ENCODE data around the gene PNPO.

PNPO gene

DNA sequence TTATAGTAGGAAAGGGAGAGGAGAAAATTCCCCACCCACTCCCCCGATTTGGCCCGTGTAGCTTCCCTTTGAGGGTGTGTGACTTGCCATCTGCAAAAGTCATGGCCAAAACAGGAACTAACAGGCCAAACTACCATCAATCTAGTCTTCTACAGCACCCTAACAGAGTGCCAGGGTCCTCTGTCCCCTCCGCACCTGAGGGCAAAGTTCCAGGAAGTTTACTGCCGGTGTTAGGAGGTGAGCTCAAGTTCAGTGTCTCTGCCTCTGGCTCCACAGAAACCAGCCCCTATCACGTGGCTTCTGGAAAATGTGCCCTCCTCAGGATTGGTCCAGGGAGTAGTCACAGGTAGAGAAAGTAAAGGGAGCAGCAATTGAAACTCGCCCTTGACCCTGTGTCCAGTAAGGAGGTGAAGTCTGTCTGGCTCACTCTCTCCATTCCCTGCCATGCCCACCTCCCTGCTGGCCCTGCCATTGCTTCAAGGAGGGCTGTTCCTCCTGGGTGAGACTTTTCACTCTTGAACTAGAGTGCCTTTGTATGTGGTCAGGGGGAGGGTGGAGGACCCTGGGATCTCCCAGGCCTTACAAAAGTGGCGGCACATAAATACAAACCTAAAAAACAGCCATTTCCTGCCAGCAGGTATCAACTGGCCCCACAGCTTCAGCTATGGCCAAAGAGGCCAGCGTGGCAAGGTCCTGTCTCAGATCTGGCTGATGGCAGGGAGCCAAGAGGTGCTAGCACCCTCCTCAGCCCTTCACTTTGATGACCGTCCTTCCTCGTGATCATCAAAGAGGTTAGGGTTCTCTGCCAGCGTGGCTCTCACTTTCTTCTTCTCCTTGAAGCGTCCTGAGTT, 11.0 kb downstream of the PNPO start:
- DNase-seq: no peak

DNA sequence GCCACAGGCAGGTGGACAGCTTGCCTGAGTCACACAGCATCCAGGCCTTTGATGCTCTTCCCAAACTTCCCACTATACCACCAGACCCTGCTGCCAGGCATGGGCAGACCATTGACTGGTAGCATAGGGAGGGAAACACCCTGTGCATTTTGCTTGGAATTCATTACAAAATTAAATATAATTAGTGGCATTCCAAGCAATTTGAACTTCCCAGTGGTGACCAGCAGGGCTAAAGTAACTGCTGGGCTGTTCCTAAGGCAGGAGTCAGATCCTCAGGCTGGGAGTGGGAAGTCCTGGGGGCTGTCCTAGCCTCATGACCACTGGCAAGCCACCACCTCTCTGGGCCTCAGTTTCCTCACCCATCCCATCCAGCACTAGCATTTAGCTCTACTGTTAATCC, 12.5 kb downstream of the PNPO start:
- no peak for DNase-seq

DNA sequence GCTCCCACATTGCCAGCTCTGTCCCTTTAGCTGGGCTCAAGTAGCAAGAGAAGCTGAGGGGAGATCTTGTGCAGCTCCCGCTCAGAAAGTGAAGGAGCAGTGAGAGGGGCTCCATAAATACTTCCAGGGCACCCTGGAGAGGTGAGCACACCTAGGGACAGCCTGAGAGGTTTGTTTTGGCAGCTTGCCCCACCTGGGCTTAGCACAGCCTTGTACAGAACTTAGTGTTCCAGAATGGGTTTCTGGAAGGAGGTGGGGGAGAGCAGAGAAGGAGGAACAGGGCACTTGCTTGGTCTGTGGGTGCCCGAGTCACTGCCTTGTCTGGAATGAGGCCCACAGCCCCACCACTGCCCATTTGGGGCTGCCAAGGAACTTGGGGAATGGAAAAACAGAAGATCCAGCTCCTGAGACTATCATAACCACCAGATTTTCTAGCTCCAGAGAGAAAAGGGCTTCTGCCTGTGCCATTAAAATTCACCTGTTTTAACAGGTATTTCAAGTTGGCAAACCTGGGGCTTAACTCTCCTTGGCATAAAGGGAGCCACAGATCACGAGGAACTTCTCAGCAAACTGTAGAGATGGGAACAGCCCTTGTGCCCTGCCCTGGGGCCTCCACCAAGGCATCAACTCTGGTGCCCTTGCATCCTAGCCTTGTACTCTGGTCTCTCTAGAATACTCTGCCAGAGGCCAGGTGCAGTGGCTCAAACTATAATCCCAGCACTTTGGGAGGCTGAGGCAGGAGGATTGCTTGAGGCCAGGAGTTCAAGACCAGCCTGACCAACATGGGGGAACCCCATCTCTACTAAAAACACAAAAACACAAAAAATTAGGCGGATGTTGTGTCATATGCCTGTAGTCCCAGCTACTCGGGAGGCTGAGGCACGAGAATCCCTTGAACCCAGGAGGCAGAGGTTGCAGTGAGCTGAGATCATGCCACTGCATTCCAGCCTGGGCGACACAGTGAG, 14.4 kb downstream of the PNPO start:
- no peak for DNase-seq

DNA sequence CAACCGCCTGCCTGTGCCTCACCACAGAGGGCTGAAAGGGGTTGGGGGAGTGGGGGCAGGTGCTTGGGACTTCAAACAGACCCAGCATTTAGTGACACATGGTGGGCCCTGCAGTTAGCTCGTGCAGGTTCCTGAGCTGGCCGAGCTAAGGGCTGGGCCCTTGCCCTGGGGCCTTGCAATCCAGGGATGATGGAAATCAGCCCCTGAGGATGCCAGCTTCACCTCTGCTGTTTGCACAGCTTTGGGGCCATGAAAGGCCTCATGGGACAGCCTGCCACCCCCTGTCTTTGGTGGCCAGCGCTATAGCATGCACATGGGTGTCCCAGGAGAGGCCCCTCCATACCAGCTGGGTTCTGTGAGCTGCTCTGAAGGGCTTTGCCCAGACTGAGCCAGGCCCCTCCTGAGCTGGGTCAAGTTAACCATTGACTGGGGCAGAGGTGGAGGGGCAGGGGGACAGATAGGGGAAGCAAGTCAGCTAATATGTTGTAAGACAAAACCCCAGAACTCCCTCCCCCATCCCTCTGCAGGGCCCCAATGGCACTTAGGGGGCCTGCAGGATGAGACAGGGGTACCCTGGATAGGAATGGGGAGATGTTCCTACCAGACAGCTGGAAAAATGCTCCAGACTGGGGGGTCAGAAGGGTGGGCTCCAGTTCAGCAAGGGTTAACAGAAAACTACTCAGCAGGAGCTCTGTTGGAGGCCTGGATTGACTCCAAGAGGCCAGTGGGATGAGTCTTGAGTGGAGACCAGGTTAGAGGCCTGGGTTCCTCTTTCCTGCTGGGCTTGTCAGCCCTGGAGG, 15.6 kb downstream of the PNPO start:
- no peak for DNase-seq

DNA sequence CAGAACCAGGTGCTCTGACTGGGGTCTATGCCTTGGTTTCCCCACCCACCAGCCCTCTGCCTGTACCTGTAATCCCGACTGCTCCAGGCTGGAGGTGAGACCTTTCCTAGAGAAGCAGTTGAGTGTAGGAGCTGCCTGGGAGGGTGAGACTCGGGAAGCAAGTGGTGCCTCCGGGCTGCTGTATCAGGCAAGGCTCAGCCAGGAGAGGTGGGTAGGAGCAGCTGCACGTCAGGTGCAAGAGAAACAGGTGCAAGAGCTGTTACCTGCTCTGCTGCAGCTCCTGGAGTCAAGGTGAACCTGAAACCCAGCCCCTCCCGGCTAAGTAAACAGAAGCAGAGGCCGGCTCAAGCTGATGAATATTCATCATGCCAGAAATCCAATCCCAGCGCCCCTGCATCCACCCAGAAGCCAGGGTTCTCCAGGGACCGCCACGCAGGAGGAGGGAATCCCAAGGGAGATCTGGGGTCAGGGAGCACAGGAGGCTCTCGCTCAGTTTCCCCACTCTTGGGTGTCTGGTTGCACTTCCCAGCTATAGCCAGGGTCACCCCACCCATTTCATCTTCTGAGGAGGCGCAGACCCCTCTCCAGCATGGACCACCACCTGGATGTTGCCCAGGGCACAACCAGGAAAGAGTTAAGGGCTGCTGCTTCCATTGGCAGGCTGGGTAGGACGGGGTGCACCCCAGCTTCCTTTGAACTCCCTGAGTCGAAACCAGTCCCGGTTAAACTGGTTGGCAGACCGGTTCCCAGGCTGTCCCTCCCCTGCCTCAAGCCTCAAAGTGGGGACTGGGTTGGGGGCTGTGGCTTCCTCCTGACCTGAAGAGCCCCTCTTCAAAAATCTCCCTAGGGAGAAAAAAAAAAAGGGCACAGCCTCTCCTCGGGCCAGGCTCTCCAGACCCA, 16.5 kb downstream of the PNPO start, which contains the start of gene PRR15L:
Gene PRR15L (minus strand): TSS at position 293 of the 900 bp plus-strand sequence. CDS start 4,649 bp downstream, outside the sequence.
- DNase-seq: no peak

DNA sequence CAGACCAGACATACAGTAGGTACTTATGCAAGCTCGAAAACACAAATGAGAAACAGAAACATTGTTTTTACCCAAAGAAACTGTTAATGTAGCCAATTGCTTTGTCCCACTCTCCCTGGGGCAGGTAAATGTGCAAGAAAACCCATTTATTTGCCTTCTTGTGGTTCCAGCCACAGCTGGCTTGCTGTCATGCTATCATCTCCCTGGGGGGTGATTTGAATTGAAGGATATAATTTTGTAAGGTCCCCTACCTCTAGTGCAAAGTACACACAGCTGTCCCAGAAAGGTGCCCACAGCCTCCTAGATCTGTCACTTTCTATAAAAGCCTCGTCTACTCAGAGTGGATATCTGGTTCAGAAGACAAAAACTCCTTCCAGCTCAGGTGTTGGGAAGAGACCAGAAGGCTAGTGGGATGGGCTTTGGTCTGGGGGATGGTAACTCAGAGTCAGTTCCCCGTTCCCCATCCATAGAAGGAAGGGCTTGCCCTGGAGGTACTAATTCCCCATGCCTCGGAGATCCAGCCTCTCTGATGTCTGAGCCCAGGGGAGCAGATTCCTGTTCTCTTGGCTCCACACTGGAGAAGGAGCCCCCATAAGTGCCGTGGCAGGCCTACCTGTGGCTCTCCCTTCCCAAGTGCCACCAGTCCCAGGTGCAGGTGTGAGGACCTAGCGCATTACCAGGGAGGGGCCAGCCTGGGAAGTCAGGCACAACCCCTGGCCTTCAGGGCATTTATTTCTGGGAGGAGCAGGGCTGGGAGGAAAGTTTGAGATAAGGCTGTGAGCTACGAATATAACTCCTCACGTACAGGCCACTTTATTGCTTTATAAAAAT, 18.7 kb downstream of the PNPO start:
- DNase-seq: no peak

DNA sequence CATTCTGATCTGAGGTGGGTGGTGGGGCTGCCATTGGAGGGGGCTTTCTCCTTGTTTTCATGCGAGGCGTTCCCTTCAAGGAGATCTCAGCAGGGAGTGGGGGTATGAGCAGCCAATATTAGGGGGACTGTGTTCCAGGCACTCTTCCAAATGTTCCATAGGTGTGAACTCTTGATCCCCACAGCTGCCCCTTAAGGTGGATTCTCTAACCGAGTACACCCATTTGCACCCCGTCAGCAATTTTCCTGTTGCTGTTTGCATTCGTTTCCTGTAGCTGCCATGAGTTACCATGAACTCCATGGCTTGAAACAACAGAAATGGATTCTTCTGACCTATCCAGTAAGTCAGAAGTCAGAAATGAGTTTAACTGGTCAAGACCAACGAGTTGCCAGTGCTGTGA, 20.0 kb downstream of the PNPO start:
- no peak for DNase-seq

DNA sequence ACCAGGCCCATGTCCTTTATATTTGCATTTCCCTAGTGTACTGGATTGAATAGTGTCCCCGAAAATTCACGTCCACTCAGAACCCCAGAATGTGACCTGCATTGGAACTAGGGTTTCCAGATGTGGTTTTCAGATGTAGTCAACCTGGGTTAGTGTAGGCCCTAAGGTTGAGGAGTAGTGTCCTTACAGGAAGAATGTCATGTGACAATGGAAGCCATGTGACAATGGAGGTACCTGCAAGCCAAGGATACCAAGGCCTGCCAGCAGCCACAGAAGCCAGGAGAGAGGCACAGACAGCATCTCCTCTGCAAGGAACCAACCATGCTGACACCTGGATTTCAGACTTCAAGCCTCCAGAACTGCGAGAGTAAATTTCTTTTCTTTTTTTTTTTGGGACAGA, 21.5 kb downstream of the PNPO start:
- DNase-seq: no peak

DNA sequence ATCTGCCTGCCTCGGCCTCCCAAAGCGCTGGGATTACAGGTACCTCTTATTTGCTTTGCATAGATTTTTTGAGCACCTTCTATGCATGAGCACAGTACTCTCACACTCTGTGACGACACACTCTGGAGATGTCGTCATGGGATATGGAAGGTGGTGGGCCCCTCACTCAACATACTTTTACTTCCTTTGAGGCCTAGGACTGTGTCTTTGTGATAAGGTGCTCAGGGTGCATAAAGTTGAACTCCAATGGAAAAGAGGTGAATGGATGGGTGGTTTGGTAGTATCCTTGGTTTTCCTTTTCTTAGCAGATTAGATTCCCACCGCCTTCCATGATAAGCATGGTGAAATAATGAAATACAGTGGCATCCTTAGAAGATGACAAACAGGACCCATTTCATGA, 23.5 kb downstream of the PNPO start:
- DNase-seq: no peak

DNA sequence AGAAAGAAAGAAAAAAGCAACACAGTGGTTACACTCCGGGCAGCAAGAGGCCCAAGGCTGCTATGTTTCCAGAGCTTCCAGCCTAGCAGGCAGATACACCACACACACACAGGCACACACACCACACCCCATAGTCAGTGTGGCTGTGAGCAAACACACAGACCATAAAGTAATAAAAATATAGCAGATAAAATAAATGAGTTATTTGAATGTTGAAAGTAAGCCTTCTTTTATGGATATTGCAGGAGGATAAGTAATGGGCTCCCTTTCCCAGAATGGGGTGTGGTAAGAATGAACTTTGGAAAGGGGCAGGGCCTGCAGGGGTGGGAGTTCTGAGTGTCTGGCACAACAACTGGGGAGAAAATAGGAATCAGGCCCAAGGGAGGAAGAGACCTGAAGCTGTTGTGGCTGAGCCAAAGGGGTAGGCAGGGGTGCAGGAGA, 24.7 kb downstream of the PNPO start:
- no peak for DNase-seq

DNA sequence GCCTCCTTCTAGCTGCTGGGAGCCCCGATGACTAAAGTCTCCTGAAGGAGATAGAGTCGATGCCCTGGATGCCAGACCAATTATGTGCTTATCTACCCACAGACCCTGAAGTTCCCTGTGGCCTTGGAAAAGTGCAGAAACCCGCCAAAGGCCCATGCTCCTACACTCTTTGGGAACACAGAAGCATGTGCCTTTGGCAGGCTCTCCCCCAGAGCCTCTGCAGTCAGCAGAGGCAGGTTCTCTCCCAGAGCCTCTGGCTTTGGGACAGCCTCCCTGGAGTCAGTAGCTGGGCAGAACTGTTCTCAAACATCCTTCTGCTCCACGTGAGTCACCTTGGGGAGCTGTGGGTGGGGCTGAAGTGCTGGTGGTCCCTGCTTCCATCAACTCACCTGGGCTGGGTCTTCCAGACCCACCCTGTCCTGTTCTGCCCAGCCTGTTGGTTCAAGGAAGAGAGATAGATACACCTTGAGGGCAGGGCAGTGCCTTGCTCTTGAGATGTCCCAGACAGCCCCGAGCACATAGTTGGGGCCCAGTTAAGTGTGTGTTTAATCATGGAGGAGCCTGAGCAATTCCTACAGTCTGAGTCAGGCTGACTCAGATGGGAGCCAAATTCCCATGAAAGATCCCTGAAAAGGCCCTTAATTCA, 26.4 kb downstream of the PNPO start:
- DNase-seq: no peak

DNA sequence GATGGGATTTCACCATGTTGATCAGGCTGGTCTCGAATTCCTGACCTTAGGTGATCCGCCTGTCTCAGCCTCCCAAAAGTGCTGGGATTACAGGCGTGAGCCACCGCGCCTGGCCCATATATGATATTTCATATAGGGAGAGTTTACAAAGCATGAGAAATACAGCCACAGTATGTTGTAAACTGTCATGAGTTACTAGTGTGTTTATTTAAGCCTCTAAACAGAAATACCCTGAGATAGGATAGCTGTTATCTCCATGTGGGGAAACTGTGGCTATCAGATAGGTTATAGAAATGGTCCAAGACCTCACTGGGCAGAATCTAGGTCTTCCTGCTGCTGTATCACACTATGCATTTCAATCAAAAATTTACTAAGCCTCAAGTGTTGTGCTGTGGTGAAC, 27.5 kb downstream of the PNPO start:
- DNase-seq: no peak

DNA sequence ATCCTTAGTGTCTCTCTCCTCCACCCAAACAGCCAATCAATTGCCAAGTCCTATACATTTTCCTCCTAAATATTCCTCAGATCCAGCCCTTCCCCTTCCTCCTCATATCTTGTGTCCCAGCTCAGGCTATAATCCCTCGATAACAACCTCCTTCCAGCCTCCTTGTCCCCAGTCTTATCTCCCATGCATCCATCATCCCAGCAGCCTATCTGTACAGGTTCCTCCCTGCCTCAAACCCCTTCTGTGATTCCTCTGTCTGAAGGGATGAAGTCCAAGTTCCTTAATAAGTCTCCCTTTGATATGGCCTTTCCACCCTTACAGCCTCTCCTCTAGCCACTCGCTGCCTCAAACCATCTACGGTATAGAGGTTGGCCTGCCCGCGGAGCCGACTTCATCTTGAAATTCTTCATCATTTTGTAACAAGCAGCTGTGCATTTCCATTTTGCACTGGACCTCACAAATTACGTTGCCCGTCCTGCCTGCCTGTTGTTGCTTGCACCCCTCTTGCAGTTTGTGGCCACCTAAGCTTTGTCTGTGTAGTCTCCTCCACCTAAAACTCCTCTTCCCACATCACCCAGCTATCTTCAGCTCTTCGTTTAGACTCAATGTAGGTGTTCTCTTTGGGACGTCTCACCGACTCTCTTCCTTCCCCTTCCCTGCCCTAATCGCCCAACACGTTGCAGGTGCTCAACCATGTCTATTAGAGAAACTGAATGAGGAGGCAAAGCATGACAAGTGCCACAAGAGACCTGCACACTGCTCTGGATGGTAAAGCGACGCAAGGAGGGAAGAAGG, 28.8 kb downstream of the PNPO start:
- no peak for DNase-seq

DNA sequence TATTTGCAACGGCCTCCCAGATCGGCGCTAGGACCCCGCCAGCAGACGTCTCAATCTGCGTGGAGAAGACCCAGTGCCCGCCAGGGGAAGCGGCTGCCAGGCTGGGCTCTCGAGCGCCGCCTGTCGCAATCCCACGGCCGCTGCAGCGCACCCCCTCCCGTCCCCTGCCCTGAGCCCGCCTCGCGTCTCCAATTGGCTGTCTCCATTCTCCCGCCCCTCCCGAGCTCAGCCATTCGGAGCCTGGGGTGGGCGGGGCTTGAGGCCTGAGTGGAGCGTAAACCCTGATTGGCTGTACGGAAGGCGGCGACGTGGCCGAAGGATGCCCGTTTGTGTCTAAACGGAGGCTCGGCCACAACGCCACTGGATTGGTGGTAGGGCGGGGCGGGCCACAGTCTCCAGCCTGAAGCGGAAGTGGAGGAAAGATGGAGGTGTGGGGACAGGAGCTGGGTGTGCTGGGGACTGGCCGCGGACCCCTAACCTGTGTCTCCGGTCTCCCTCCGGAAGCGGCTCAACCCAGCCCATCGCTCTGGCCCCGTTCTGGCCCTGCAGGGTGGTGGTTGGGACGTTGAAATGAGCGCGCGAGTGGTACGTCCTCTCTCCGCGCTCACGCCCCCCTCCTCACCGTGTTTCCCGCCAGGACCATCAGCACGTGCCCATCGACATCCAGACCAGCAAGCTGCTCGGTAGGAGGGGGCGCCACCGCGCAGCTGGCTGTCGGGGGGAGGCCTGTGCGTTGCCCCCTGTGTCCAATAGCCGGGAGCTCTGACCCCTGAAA, 29.5 kb downstream of the PNPO start, which contains the start of gene CDK5RAP3:
Gene CDK5RAP3 (plus strand): TSS at position 389 of the 775 bp plus-strand sequence. CDS start 34 bp downstream, at position 423.
- peak; percentile 99 for DNase-seq

DNA sequence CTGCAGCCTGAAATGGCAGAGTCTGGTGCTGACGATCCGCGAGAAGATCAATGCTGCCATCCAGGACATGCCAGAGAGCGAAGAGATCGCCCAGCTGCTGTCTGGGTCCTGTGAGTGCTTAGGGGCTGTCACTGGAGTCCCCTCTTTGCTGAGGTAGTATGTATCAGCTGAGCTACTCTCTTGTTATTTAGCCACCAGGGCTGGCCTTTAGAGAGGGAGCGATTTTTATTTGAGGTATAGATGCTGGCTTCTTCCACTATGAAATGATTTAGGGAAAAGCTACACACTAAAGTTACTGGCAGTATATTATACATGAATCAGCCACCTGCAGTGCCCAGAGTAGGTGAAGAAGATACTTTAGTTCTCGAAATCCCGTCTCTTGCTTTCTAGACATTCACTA, 32.2 kb downstream of the PNPO start:
- no peak for DNase-seq

DNA sequence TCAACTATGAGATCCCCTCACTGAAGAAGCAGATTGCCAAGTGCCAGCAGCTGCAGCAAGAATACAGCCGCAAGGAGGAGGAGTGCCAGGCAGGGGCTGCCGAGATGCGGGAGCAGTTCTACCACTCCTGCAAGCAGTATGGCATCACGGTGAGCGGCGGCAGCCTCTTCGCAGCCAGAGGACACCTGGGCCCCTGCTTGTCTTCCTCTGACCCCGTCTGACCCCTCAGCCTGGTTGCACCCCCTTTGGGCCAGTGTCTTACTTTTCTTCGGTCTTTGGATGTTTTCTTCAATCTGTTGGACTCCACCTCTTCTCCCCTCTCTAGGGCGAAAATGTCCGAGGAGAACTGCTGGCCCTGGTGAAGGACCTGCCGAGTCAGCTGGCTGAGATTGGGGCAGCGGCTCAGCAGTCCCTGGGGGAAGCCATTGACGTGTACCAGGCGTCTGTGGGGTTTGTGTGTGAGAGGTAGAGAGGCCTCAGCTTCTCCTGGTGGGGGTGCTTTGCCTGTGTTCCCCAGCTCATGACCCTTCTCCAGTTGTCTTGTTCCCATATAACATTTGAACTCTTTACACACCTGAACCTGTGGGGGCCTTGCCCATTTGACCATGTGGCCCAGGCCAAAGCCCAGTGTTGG, 33.9 kb downstream of the PNPO start:
- no peak for DNase-seq

DNA sequence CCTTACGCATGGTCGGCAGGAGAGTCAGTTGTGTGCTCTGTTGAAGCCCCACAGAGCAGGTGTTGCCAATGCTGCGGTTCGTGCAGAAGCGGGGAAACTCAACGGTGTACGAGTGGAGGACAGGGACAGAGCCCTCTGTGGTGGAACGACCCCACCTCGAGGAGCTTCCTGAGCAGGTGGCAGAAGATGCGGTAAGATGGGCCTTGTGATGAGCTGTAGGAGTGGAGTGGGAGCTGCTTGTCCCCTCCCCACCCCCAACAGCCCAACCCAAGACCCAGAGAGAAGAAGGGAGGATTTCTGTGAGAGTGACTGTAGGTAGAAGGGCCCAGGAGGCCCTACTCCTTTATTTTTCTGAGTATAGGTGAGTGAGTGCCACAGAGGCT, 34.4 kb downstream of the PNPO start:
- DNase-seq: no peak

DNA sequence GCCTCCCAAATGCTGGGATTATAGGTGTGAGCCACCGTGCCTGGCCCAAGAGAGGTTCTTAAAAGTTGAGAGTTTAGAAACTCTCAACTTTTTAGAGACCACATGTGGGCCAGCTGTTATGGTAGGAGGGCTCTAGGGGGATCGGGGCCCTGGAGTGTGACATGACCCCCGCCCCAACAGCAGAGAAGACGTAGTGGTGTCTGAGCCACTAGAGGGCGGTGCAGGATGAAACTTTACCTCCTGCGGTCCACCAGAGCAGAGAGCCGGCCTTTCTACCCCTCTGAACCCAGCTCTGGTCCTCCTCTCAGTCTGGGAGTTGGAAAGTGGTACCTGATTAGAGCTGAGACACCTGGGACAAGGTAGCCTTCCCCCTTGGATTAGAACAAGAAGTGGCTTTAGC, 37.0 kb downstream of the PNPO start:
- DNase-seq: peak; percentile 40

Measured in stimulated activated CD4-positive, alpha-beta T cell treated with anti-CD3 and anti-CD28 coated beads, Interleukin-4, amount 100 ng/mL, for 24 hours (primary cell).